PC-3 (cell line): ENCODE data around the gene PRPS1.

ENCODE experiments used
- EZH2 ChIP-seq: fragments of 300-600 bp; sonication (generic); IDR thresholded peaks from one replicate; pipeline ENCODE4 v1.6.1; 2017; ENCODE audit warnings: antibody characterized with exemption, mild to moderate bottlenecking, low read length; ENCODE audit not compliant: unreplicated experiment
- EZH2phosphoT487 ChIP-seq: fragments of 300-600 bp; sonication (generic); IDR thresholded peaks from 2 replicates; pipeline ENCODE4 v1.6.1; 2018; ENCODE audit warnings: mild to moderate bottlenecking, antibody characterized with exemption, low read length, borderline replicate concordance
- TF ChIP-seq, protein P1 (sequence below): fragments of 300-600 bp; sonication (generic); conservative IDR thresholded peaks from 2 replicates; pipeline ENCODE4 v1.5.1; 2017; ENCODE audit warnings: antibody characterized with exemption, low read depth, mild to moderate bottlenecking, low read length

DNA sequence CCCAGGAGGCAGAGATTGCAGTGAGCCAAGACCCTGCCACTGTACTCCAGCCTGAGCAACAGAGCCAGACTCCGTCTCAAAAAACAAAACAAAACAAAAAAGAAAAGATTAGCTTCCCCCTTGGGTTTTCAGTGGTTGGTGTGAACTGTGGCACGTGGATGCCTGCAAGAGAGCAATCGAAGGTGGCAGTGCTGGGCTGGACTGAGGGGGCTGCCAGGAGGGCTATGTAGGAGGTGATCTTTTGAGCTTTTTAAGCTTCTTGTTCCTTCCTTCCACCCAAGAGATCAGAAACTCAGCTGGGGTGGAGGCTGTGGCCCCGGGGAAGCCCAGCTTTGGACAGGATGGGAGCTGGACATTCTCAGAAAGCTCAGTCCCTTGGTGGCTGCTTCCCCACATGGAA is 49.6 kb downstream of the PRPS1 start:
- TF ChIP-seq, protein P1, sequence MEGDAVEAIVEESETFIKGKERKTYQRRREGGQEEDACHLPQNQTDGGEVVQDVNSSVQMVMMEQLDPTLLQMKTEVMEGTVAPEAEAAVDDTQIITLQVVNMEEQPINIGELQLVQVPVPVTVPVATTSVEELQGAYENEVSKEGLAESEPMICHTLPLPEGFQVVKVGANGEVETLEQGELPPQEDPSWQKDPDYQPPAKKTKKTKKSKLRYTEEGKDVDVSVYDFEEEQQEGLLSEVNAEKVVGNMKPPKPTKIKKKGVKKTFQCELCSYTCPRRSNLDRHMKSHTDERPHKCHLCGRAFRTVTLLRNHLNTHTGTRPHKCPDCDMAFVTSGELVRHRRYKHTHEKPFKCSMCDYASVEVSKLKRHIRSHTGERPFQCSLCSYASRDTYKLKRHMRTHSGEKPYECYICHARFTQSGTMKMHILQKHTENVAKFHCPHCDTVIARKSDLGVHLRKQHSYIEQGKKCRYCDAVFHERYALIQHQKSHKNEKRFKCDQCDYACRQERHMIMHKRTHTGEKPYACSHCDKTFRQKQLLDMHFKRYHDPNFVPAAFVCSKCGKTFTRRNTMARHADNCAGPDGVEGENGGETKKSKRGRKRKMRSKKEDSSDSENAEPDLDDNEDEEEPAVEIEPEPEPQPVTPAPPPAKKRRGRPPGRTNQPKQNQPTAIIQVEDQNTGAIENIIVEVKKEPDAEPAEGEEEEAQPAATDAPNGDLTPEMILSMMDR: no peak
- no peak for TF ChIP-seq EZH2phosphoT487
- TF ChIP-seq EZH2: no peak
